A549 (cell line): ENCODE measurements around the gene SNRNP70. TPM values are rescaled to one million over a fixed set of nuclear protein-coding genes. Genes with fewer than 3 reads are reported as not detected.
A peak's percentile ranks its signal among the peaks of the same experiment; 100 is the strongest.

Experiments used
- ATAC-seq, 2 experiments: fragments of 200-7000 bp in 1 of 2; fragments of >200 bp in 1 of 2; cut with Nextera tagmentation in 1 of 2; cut with Tn5 transposase in 1 of 2; 3 replicates each; pipeline versions ENCODE4 v1.8.0 to v1.9.1; 2018 to 2020; ENCODE audit warnings: mild to moderate bottlenecking in 1 of 2, moderate library complexity in 1 of 2
- CTCF ChIA-PET: fragments of 300-600 bp; sonication (Branson Sonifier 250); formaldehyde crosslinking; extraction: SDS; loops from one replicate; lab custom pipeline; 2021; ENCODE audit warnings: antibody characterized with exemption, inconsistent platforms; lab: Yijun Ruan, JAX
- POLR2A ChIA-PET: fragments of 350-600 bp; formaldehyde crosslinking; extraction: SDS; loops from one replicate; lab custom pipeline; 2021; ENCODE audit warnings: antibody characterized with exemption, inconsistent platforms; lab: Yijun Ruan, JAX
- DNase-seq, 2 experiments: peaks; one replicate each; pipeline versions ENCODE4 v3.0.0 to v3.0.0-alpha.2; 2011 to 2016; ENCODE audit warnings: low read depth in 1 of 2, low spot score in 1 of 2
- FAIRE-seq: peaks from 2 replicates; lab custom pipeline; 2011; peaks lifted over from hg19 to GRCh38; lab: Jason Lieb, UNC
- H3K27ac ChIP-seq, 2 experiments: fragments of >200 bp; sonication (Bioruptor Twin); formaldehyde crosslinking; 3 replicates each; pipeline ENCODE4 v1.5.1; 2016 to 2017
- H3K4me1 ChIP-seq: fragments of >200 bp; sonication (Bioruptor Twin); formaldehyde crosslinking; 3 replicates; pipeline ENCODE4 v1.6.1; 2016
- H3K4me2 ChIP-seq: fragments of >200 bp; sonication (Bioruptor Twin); formaldehyde crosslinking; 3 replicates; pipeline ENCODE4 v1.6.1; 2016
- H3K4me3 ChIP-seq: fragments of >200 bp; sonication (Bioruptor Twin); formaldehyde crosslinking; 3 replicates; pipeline ENCODE4 v1.5.1; 2016
- H3K9me3 ChIP-seq: fragments of >200 bp; sonication (Bioruptor Twin); formaldehyde crosslinking; 3 replicates; pipeline ENCODE4 v1.6.1; 2016
- ATOH8 ChIP-seq: fragments of 250-450 bp; sonication (Bioruptor Pico); IDR thresholded peaks from 2 replicates; pipeline ENCODE4 v1.5.0; 2020; ENCODE audit warnings: low read depth, mild to moderate bottlenecking, moderate library complexity
- BHLHE40 ChIP-seq: IDR thresholded peaks from 2 replicates; pipeline ENCODE4 v1.6.1; 2012; ENCODE audit warnings: low read depth, low read length, inconsistent platforms
- CTCF ChIP-seq: fragments of >200 bp; sonication (Bioruptor Twin); formaldehyde crosslinking; IDR thresholded peaks from 3 replicates; pipeline ENCODE4 v1.5.1; 2016
- EP300 ChIP-seq, 2 experiments: fragments of >200 bp; sonication (Bioruptor Twin); formaldehyde crosslinking; IDR thresholded peaks; 2 replicates in 1 of 2; 3 replicates in 1 of 2; pipeline ENCODE4 v1.6.1; 2016 to 2017
- GATA3 ChIP-seq: IDR thresholded peaks from 2 replicates; pipeline ENCODE4 v1.6.1; 2012; ENCODE audit warnings: borderline replicate concordance
- HMGXB4 ChIP-seq: fragments of 250-450 bp; sonication (Bioruptor Pico); IDR thresholded peaks from 2 replicates; pipeline ENCODE4 v1.5.0; 2021; ENCODE audit warnings: mild to moderate bottlenecking, moderate library complexity, borderline replicate concordance
- HOXA7 ChIP-seq: fragments of 250-450 bp; sonication (Bioruptor Pico); IDR thresholded peaks from 2 replicates; pipeline ENCODE4 v1.5.0; 2020; ENCODE audit warnings: mild to moderate bottlenecking, moderate library complexity
- JUNB ChIP-seq: fragments of >200 bp; sonication (Bioruptor Twin); formaldehyde crosslinking; IDR thresholded peaks from 2 replicates; pipeline ENCODE4 v1.6.1; 2016
- MAX ChIP-seq: IDR thresholded peaks from 2 replicates; pipeline ENCODE4 v1.6.1; 2012
- MYC ChIP-seq: IDR thresholded peaks from 2 replicates; pipeline ENCODE4 v1.6.1; 2012; ENCODE audit warnings: mild to moderate bottlenecking, inconsistent platforms, low read length, improper control_type of control experiment, borderline replicate concordance
- PBX3 ChIP-seq: IDR thresholded peaks from 2 replicates; pipeline ENCODE4 v1.6.1; 2012
- POLR2A ChIP-seq: IDR thresholded peaks from 2 replicates; pipeline ENCODE4 v1.6.1; 2012; ENCODE audit warnings: mild to moderate bottlenecking, low read length
- RAD21 ChIP-seq, 2 experiments: fragments of >200 bp in 1 of 2; sonication (Bioruptor Twin) in 1 of 2; formaldehyde crosslinking in 1 of 2; IDR thresholded peaks in 1 of 2; conservative IDR thresholded peaks in 1 of 2; 2 replicates in 1 of 2; 3 replicates in 1 of 2; pipeline ENCODE4 v1.6.1; 2012 to 2018; ENCODE audit warnings: inconsistent platforms in 1 of 2
- SMC3 ChIP-seq: fragments of >200 bp; sonication (Bioruptor Twin); formaldehyde crosslinking; IDR thresholded peaks from 3 replicates; pipeline ENCODE4 v1.6.1; 2018; ENCODE audit warnings: inconsistent platforms
- SREBF2 ChIP-seq: fragments of 450-650 bp; IDR thresholded peaks from 2 replicates; pipeline ENCODE4 v1.6.1; 2014; ENCODE audit warnings: mild to moderate bottlenecking, moderate library complexity
- WGBS: methylation state at CpG from one replicate; pipeline ENCODE4 v1.1.6; 2017; ENCODE audit errors: missing lambda C conversion rate; 5-methylcytosine and 5-hydroxymethylcytosine counted together
- polyA plus RNA-seq, 4 experiments: library from polyadenylated mRNA; depleted of rRNA in 3 of 4; stranded (reverse); fragments of >200 nt; fragmentation: RNase III in 1 of 4; extraction: RNeasy Plus Mini Kit Qiagen cat#74134 plus additional on column Dnase treatment in 1 of 4; gene quantifications; 2 replicates in 3 of 4; 3 replicates in 1 of 4; pipeline ENCODE4 v1.2.3, GENCODE V29; 2011 to 2017

SNRNP70 gene
- polyA plus RNA-seq, 2 of the 4 experiments (the other 2 are of a cell fraction), result 214 to 350 TPM

- peak; percentile 63 for TF ChIP-seq MAX
- peak; percentile 74 for TF ChIP-seq POLR2A
- TF ChIP-seq HOXA7 (CRISPR knock-in tag), result no peak
- ATAC-seq, result peak; percentile 93 to 95
- POLR2A ChIA-PET, result interaction anchor here (0.5 kb wide), 1 partner anchor 12 kb away, joined by 4 read pairs; no protein-coding TSS in a partner anchor
- peak; percentile 98 for FAIRE-seq
- no peaks in the 10 kb centered on the region for H3K9me3 ChIP-seq
- DNase-seq, result peak; percentile 93 to 99
- WGBS, result 8% methylated on average over 21 of the region's 21 CpGs
- H3K4me2 ChIP-seq, result peak overlapping the region; percentile 78
- peak overlapping the region; percentile 39 for H3K4me3 ChIP-seq
- H3K27ac ChIP-seq, result peak overlapping the region; percentile 53 to 82
- H3K4me1 ChIP-seq, result peaks cover 15% of the 10 kb centered on the region
- CTCF ChIA-PET, result interaction anchor here (0.6 to 15.0 kb wide), 10 partner anchors 8 to 143 kb away, joined by 3 to 298 read pairs (median 5); partner anchors contain the start of genes HRC and PPFIA3
Measured at GRCh38 chr19:49142866-49143335, 57.6 kb downstream of the SNRNP70 start.

- WGBS, result 6% methylated on average over 22 of the region's 30 CpGs
- TF ChIP-seq SMC3 (peak; percentile 85), HOXA7 (CRISPR knock-in tag) (no peak), HMGXB4 (CRISPR knock-in tag) (no peak), CTCF (peak; percentile 98), EP300 (IDR thresholded peaks at IDR 0.05) (no peak), MAX (peak; percentile 82), MYC (peak; percentile 53; the same call in 1 of the 2 replicates), GATA3 (peak; percentile 36; the same call in 1 of the 2 replicates), ATOH8 (CRISPR knock-in tag) (no peak), SREBF2 (no peak), BHLHE40 (peak; percentile 68), RAD21 (conservative IDR thresholded peaks at IDR 0.05 in 1 of 2, IDR thresholded peaks at IDR 0.05 in 1 of 2) (peak; percentile 82 to 89), JUNB (no peak), PBX3 (0 out of 2 replicates have a peak, but pooled peaks have one; percentile 30)
- TF ChIP-seq, all 56 proteins: peak for 8
- no peak for FAIRE-seq
- CTCF ChIA-PET, result interaction anchor here (0.5 to 15.0 kb wide), 47 partner anchors 9 to 358 kb away, joined by 3 to 298 read pairs (median 4); partner anchors contain the start of genes GYS1, HRC, LIN7B and PPFIA3
- POLR2A ChIA-PET, result interaction anchor here (1.7 kb wide), 1 partner anchor 17 kb away, joined by 6 read pairs; no protein-coding TSS in a partner anchor
- DNase-seq, result peak; percentile 91 to 95
- Histone ChIP-seq H3K27ac (peak overlapping the region; percentile 42 to 74; a peak in 5 of 6 replicates), H3K4me3 (peak overlapping the region; percentile 37), H3K4me1 (peaks cover 21% of the 10 kb centered on the region), H3K4me2 (peak overlapping the region; percentile 69), H3K9me3 (no peaks in the 10 kb centered on the region)
- ATAC-seq, result peak; percentile 26 to 55
Measured at GRCh38 chr19:49145573-49146407, 60.5 kb downstream of the SNRNP70 start.
